Kidney (tissue), 14 donors: ENCODE results near the gene NBEAL2. TPM values are rescaled to one million over a fixed set of nuclear protein-coding genes. Genes with fewer than 3 reads are reported as not detected.
"Not testable (repeated sequence)": the region's sequence is repeated elsewhere in the genome, so short reads cannot be mapped to it uniquely, and the experiment has no call there.

Source experiments
- DNase-seq, 5 donors: peaks; one replicate each; pipeline ENCODE4 v3.0.0-alpha.2; 2013 to 2020
- FAIRE-seq: peaks from 2 replicates; lab custom pipeline; 2012; peaks lifted over from hg19 to GRCh38; lab: Jason Lieb, UNC
- H3K27ac ChIP-seq, 2 donors: one replicate each; pipeline ENCODE4 v1.7.0; 2013; ENCODE audit warnings: low read depth in 2 of 2, low read length in 2 of 2, inconsistent platforms in 1 of 2
- H3K27me3 ChIP-seq: one replicate; pipeline ENCODE4 v1.7.1; 2013; ENCODE audit warnings: low read length, inconsistent platforms; ENCODE audit not compliant: control insufficient read depth, insufficient read depth
- H3K36me3 ChIP-seq, 3 donors: one replicate each; pipeline versions ENCODE4 v1.7.0 to v1.7.1; 2013; ENCODE audit warnings: low read length in 3 of 3, control low read depth in 1 of 3, inconsistent platforms in 1 of 3; ENCODE audit not compliant: insufficient read depth in 3 of 3, control insufficient read depth in 2 of 3
- H3K4me1 ChIP-seq, 3 donors: one replicate each; pipeline versions ENCODE4 v1.7.0 to v1.7.1; 2013; ENCODE audit warnings: low read length in 3 of 3, inconsistent platforms in 1 of 3, low read depth in 1 of 3; ENCODE audit not compliant: control insufficient read depth in 2 of 3, insufficient read depth in 2 of 3
- H3K4me3 ChIP-seq, 3 donors: one replicate each; pipeline versions ENCODE4 v1.7.0 to v1.8.1; 2013; ENCODE audit warnings: low read length in 3 of 3, control low read depth in 1 of 3, inconsistent platforms in 1 of 3
- H3K9ac ChIP-seq, 3 donors: one replicate each; pipeline versions ENCODE4 v1.7.0 to v1.7.1; 2013; ENCODE audit warnings: low read length in 3 of 3, control low read depth in 1 of 3, inconsistent platforms in 1 of 3
- H3K9me3 ChIP-seq, 3 donors: one replicate each; pipeline versions ENCODE4 v1.7.0 to v1.7.1; 2013; ENCODE audit warnings: low read length in 3 of 3, control low read depth in 1 of 3, inconsistent platforms in 1 of 3; ENCODE audit not compliant: control insufficient read depth in 2 of 3, insufficient read depth in 1 of 3
- CTCF ChIP-seq: IDR thresholded peaks from 3 replicates; pipeline ENCODE4 v1.5.1; 2012; ENCODE audit warnings: mild to moderate bottlenecking, moderate library complexity, borderline replicate concordance; ENCODE audit not compliant: insufficient read depth; ENCODE audit errors: extremely low read depth
- intact Hi-C: fragments of 100-400 bp; cut with DNase I; formaldehyde crosslinking; loops from one replicate; pipeline ENCODE4 v1.11.1; 2022
- polyA plus RNA-seq: library from polyadenylated mRNA; stranded (reverse); fragments of 350-450 nt; fragmentation: Illumina TruSeq; extraction: RNeasy Lipid Tissue Mini Kit (QIAGEN cat#74804); gene quantifications from one replicate; pipeline ENCODE4 v1.2.3, GENCODE V29; 2014; ENCODE audit warnings: low read depth, low replicate concordance; ENCODE audit not compliant: insufficient read depth
- total RNA-seq: library from RNA; stranded (reverse); fragmentation: NEBNext Ultra II Directional; extraction: Animal tissue kit (Norgen Biotek cat#: 25700); gene quantifications from one replicate; pipeline ENCODE4 v1.2.1, GENCODE V29; 2021
- donor health status: control.
- donor health status: control.
- donor health status: control.
- donor health status: control.
- donor health status: control.
- donor health status: DM: yes; HTN: yes; CAD: no.
- donor health status: Normal renal cell carcinoma (clear cell type).

NBEAL2 gene
- total and polyA plus RNA-seq, 2 donors from 2014 or later = 25.7 to 82.8 TPM

DNA sequence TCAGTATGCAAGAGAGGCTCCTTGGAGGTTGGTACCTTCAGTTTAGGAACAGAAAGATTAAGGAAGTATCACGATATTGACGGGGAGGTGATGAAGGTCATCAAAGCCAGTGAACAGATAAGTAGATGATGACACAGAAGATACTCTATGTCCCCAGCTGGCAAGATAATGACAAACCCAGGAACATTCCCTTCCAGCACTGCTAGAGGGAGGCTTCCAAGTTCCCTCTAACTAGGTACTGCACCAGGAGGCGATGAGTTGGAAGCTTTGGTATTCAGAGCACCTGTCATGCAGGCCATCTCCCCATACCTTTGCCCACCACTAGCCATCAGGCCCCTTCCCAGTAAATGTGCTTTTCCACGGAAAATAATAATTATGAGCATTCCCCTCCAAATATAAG, 40.8 kb downstream of the NBEAL2 start:
- Histone ChIP-seq H3K27ac (no peak overlapping the region), H3K4me3 (no peak overlapping the region), H3K9me3 (no peaks in the 10 kb centered on the region), H3K36me3 (peaks cover 7 to 29% (median 21%) of the 10 kb centered on the region in 3 donors), H3K27me3 (no peaks in the 10 kb centered on the region), H3K9ac (no peak overlapping the region), H3K4me1 (peaks cover 0 to 4% (median 3%) of the 10 kb centered on the region in 3 donors)
- DNase-seq = no peak
- intact Hi-C loops = no loop called here
- no peak for FAIRE-seq
- no peak for TF ChIP-seq CTCF

DNA sequence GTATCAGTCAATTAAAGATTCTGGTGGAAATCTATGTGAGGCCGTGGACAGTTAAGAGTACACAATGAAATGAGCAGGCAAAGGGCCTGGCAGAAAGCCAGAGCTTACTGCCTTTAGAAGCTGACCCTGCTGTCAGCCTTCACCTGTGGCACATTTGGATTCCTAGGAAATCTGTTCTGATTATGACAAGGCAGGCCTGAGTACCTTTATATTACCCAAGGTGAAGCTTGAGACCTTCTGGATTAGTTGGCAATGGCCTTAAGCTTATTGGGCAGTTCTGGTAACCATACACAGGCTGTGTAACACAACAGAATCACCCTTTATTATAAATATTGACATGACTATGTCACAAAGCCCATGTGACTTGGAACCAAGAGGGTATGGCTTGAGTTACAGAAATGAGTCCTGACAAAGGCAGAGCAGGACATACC, 43.2 kb downstream of the NBEAL2 start:
- FAIRE-seq = no peak

GRCh38 chr3:47024932-47025331, 45.5 kb downstream of the NBEAL2 start:
- H3K4me1 ChIP-seq = peaks cover 0 to 3% (median 2%) of the 10 kb centered on the region in 3 donors
- no peak for TF ChIP-seq CTCF
- H3K27me3 ChIP-seq = no peaks in the 10 kb centered on the region
- peaks cover 0 to 4% (median 0%) of the 10 kb centered on the region in 3 donors for H3K36me3 ChIP-seq
- DNase-seq (no peak), FAIRE-seq (no peak)
- no peaks in the 10 kb centered on the region for H3K9me3 ChIP-seq
- intact Hi-C loops = no loop called here
- no peak overlapping the region for H3K9ac ChIP-seq
- no peak overlapping the region for H3K4me3 ChIP-seq
- H3K27ac ChIP-seq = no peak overlapping the region

More for the DNA sequence above, 43.2 kb downstream of the NBEAL2 start:
- no peaks in the 10 kb centered on the region for H3K9me3 ChIP-seq
- no peaks in the 10 kb centered on the region for H3K27me3 ChIP-seq
- DNase-seq = no peak
- intact Hi-C loops = no loop called here
- H3K27ac ChIP-seq = no peak overlapping the region
- no peak overlapping the region for H3K9ac ChIP-seq
- no peak for TF ChIP-seq CTCF
- peaks cover 7 to 18% (median 15%) of the 10 kb centered on the region in 3 donors for H3K36me3 ChIP-seq
- peaks cover 0 to 3% (median 2%) of the 10 kb centered on the region in 3 donors for H3K4me1 ChIP-seq
- no peak overlapping the region for H3K4me3 ChIP-seq

GRCh38 chr3:47026432-47026831, 47.0 kb downstream of the NBEAL2 start:
- intact Hi-C loops, H3K27me3 ChIP-seq, H3K9ac ChIP-seq, H3K36me3 ChIP-seq, H3K4me3 ChIP-seq, H3K27ac ChIP-seq, H3K4me1 ChIP-seq, DNase-seq, H3K9me3 ChIP-seq, FAIRE-seq: not testable (repeated sequence)
